NB4 (cell line): ENCODE data around the gene MACO1.
"Not testable (repeated sequence)": the region's sequence is repeated elsewhere in the genome, so short reads cannot be mapped to it uniquely, and the experiment has no call there.

Source experiments
- CTCF ChIP-seq: IDR thresholded peaks from one replicate; pipeline ENCODE4 v1.5.1; 2012; ENCODE audit warnings: low read depth, low read length
- MYC ChIP-seq: IDR thresholded peaks from 2 replicates; pipeline ENCODE4 v1.6.1; 2011; ENCODE audit warnings: low read depth, low read length
- POLR2A ChIP-seq: IDR thresholded peaks from 2 replicates; pipeline ENCODE4 v1.6.1; 2011; ENCODE audit warnings: mild to moderate bottlenecking; ENCODE audit not compliant: insufficient read length; ENCODE audit errors: extremely low read depth
- TF ChIP-seq, protein P1 (sequence below): IDR thresholded peaks from 2 replicates; pipeline ENCODE4 v1.6.1; 2011; ENCODE audit warnings: low read depth, low read length

GRCh38 chr1:25388691-25389090 lies 42.0 kb upstream of the MACO1 start:
- TF ChIP-seq POLR2A, CTCF, MYC: not testable (repeated sequence)
- TF ChIP-seq, protein P1, sequence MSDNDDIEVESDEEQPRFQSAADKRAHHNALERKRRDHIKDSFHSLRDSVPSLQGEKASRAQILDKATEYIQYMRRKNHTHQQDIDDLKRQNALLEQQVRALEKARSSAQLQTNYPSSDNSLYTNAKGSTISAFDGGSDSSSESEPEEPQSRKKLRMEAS, result not testable (repeated sequence)
